PC-3 (cell line): ENCODE results near the gene SLC2A3. TPM values are rescaled to one million over a fixed set of nuclear protein-coding genes. Genes with fewer than 3 reads are reported as not detected.
"Not testable (repeated sequence)": the region's sequence is repeated elsewhere in the genome, so short reads cannot be mapped to it uniquely, and the experiment has no call there.

ENCODE experiments used
- ATAC-seq: fragments of 200-7000 bp; cut with Tn5 transposase; 2 replicates; pipeline ENCODE4 v1.9.1; 2020; ENCODE audit warnings: mild to moderate bottlenecking, moderate library complexity
- BruUV-seq: library from RNA; stranded (reverse); fragments of 400-500 nt; replicated peaks from 2 replicates; lab custom pipeline; 2021; lab: Mats Ljungman, UMichigan
- CTCF ChIA-PET: fragments of 300-600 bp; sonication (Branson Sonifier 250); formaldehyde crosslinking; loops from one replicate; lab custom pipeline; 2022; ENCODE audit warnings: antibody characterized with exemption; lab: Charles Lee
- POLR2A ChIA-PET: fragments of 300-600 bp; sonication (Branson Sonifier 250); formaldehyde crosslinking; loops from one replicate; lab custom pipeline; 2022; ENCODE audit warnings: antibody characterized with exemption; ENCODE audit not compliant: unreplicated experiment; lab: Charles Lee
- DNase-seq: peaks from one replicate; pipeline ENCODE4 v3.0.0-alpha.2; 2015
- H2AFZ ChIP-seq: fragments of 300-600 bp; sonication (generic); 2 replicates; pipeline ENCODE4 v1.6.0; 2016; ENCODE audit warnings: antibody characterized with exemption, low read length
- H3F3A ChIP-seq: fragments of 300-600 bp; sonication (generic); one replicate; pipeline ENCODE4 v1.6.0; 2017; ENCODE audit warnings: antibody characterized with exemption, low read length, control low read depth, mild to moderate bottlenecking; ENCODE audit not compliant: unreplicated experiment
- H3K27ac ChIP-seq: fragments of 300-600 bp; sonication (generic); 2 replicates; pipeline ENCODE4 v1.5.1; 2016; ENCODE audit warnings: mild to moderate bottlenecking, low read length
- H3K27me3 ChIP-seq: fragments of 300-600 bp; sonication (generic); 2 replicates; pipeline ENCODE4 v1.6.1; 2016; ENCODE audit warnings: low read length, mixed read lengths
- H3K36me3 ChIP-seq: fragments of 300-600 bp; sonication (generic); 2 replicates; pipeline ENCODE4 v1.6.1; 2016; ENCODE audit warnings: low read depth, mixed run types, low read length, mixed read lengths
- H3K4me1 ChIP-seq: fragments of 300-600 bp; sonication (generic); 2 replicates; pipeline ENCODE4 v1.5.1; 2016; ENCODE audit warnings: low read length; ENCODE audit not compliant: insufficient read depth
- H3K4me2 ChIP-seq: fragments of 300-600 bp; sonication (generic); 2 replicates; pipeline ENCODE4 v1.6.0; 2016; ENCODE audit warnings: low read length
- H3K4me3 ChIP-seq: fragments of 300-600 bp; sonication (generic); 2 replicates; pipeline ENCODE4 v1.5.1; 2016; ENCODE audit warnings: mild to moderate bottlenecking, low read length, mixed read lengths
- H3K79me2 ChIP-seq: fragments of 300-600 bp; sonication (generic); 2 replicates; pipeline ENCODE4 v1.6.1; 2017; ENCODE audit warnings: low read length, mixed read lengths
- H3K9ac ChIP-seq: fragments of 300-600 bp; sonication (generic); 2 replicates; pipeline ENCODE4 v1.6.0; 2016; ENCODE audit warnings: mild to moderate bottlenecking, low read length
- H3K9me2 ChIP-seq: fragments of 300-600 bp; sonication (generic); replicated peaks from 2 replicates; pipeline ENCODE4 v1.6.1; 2016; ENCODE audit warnings: mixed run types, low read length, mixed read lengths
- H3K9me3 ChIP-seq: fragments of 300-600 bp; sonication (generic); 2 replicates; pipeline ENCODE4 v1.6.1; 2016; ENCODE audit warnings: low read length, mixed read lengths
- H4K20me1 ChIP-seq: fragments of 300-600 bp; sonication (generic); 2 replicates; pipeline ENCODE4 v1.6.1; 2016; ENCODE audit warnings: low read length, mixed read lengths
- CTCF ChIP-seq: fragments of 300-600 bp; sonication (generic); conservative IDR thresholded peaks from 2 replicates; pipeline ENCODE4 v1.5.1; 2017; ENCODE audit warnings: antibody characterized with exemption, low read depth, mild to moderate bottlenecking, low read length
- EZH2 ChIP-seq: fragments of 300-600 bp; sonication (generic); IDR thresholded peaks from one replicate; pipeline ENCODE4 v1.6.1; 2017; ENCODE audit warnings: antibody characterized with exemption, mild to moderate bottlenecking, low read length; ENCODE audit not compliant: unreplicated experiment
- EZH2phosphoT487 ChIP-seq: fragments of 300-600 bp; sonication (generic); IDR thresholded peaks from 2 replicates; pipeline ENCODE4 v1.6.1; 2018; ENCODE audit warnings: mild to moderate bottlenecking, antibody characterized with exemption, low read length, borderline replicate concordance
- intact Hi-C: fragments of 100-400 bp; cut with micrococcal nuclease; formaldehyde crosslinking; loops from 2 replicates; pipeline ENCODE4 v1.9.0; 2023
- total RNA-seq: library from RNA; depleted of rRNA; stranded (reverse); fragments of >200 nt; gene quantifications from 2 replicates; pipeline ENCODE4 v1.2.3, GENCODE V29; 2014

The SLC2A3 gene
- total RNA-seq, 1 experiment from 2014 or later: not detected

- H3K79me2 ChIP-seq, H3F3A ChIP-seq, H3K9me3 ChIP-seq, ATAC-seq, BruUV-seq, POLR2A ChIA-PET, H3K9me2 ChIP-seq, CTCF ChIA-PET, H3K4me2 ChIP-seq, intact Hi-C loops, H4K20me1 ChIP-seq, H2AFZ ChIP-seq, H3K27me3 ChIP-seq, DNase-seq, H3K27ac ChIP-seq, H3K4me3 ChIP-seq, H3K36me3 ChIP-seq, H3K9ac ChIP-seq, H3K4me1 ChIP-seq: not testable (repeated sequence)
Measured at GRCh38 chr12:7953912-7954311, 17.9 kb upstream of the SLC2A3 start.

GRCh38 chr12:7951671-7952070 lies 15.7 kb upstream of the SLC2A3 start:
- no peak for ATAC-seq
- Histone ChIP-seq H3K9me3 (no peaks in the 10 kb centered on the region), H3K4me3 (no peak overlapping the region), H3K36me3 (no peaks in the 10 kb centered on the region), H3K79me2 (no peaks in the 10 kb centered on the region), H3K4me1 (no peaks in the 10 kb centered on the region), H3K9me2 (no peaks in the 10 kb centered on the region), H3F3A (no peaks in the 10 kb centered on the region), H4K20me1 (no peaks in the 10 kb centered on the region), H3K27ac (no peak overlapping the region), H2AFZ (no peak overlapping the region), H3K27me3 (no peaks in the 10 kb centered on the region), H3K9ac (no peak overlapping the region), H3K4me2 (no peak overlapping the region)
- ChIA-PET POLR2A (no interaction called here), CTCF (no interaction called here)
- no TSS peak for BruUV-seq
- TF ChIP-seq EZH2: no peak
- no peak for TF ChIP-seq EZH2phosphoT487
- no peak for TF ChIP-seq CTCF
- intact Hi-C loops: no loop called here
- DNase-seq: no peak

- H3K4me1 ChIP-seq, H3K27me3 ChIP-seq, ATAC-seq, DNase-seq, H3F3A ChIP-seq, H3K36me3 ChIP-seq, H3K27ac ChIP-seq, CTCF ChIA-PET, H3K9ac ChIP-seq, H3K9me2 ChIP-seq, POLR2A ChIA-PET, H3K79me2 ChIP-seq, H4K20me1 ChIP-seq, intact Hi-C loops, BruUV-seq, H2AFZ ChIP-seq, H3K4me2 ChIP-seq, H3K9me3 ChIP-seq, H3K4me3 ChIP-seq: not testable (repeated sequence)
Measured at GRCh38 chr12:7950230-7950943, 14.4 kb upstream of the SLC2A3 start.
